Pons (tissue), 1 donor: Measurements from ENCODE around the gene IFI27.
"Not testable (repeated sequence)": the region's sequence is repeated elsewhere in the genome, so short reads cannot be mapped to it uniquely, and the experiment has no call there.

Source experiments
- DNase-seq: peaks from one replicate; pipeline ENCODE4 v3.0.0-alpha.2; 2016; ENCODE audit warnings: low spot score

IFI27 gene

DNA sequence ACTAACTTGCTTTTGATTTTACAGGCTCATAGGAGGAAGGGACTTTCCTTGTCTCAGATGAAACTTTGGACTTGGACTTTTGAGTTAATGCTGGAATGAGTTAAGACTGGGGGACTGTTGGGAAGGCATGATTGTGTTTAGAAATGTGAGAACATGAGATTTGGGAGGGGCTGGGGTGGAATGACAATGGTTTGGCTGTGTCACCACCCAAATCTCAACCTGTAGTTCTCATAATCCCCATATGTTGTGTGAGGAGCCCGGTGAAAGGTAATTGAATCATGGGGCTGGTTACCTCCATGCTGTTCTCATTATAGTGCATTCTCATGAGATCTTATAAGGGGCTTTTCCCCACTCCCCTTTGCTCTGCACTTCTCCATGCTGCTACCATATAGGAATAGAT, 45.6 kb downstream of the IFI27 start:
- not testable (repeated sequence) for DNase-seq

DNA sequence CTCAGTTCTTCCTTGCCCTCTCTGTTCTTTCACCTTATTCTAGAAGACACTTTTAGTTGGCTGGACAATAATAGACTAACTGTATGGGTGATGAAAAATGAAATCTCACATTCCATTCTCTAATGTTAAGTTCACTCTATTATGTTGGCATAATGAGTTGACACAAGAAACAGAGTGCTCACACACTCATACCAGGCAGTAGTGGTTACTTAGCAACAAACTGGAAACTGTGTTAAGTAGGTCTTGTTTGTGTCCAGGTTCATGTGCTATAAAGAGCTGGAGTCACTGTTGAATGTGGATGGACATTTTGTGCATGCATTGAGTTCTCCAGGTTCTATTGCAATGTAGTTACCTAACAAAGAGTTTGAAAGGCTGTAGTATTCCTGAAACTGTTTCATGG, 46.7 kb downstream of the IFI27 start:
- no peak for DNase-seq

DNA sequence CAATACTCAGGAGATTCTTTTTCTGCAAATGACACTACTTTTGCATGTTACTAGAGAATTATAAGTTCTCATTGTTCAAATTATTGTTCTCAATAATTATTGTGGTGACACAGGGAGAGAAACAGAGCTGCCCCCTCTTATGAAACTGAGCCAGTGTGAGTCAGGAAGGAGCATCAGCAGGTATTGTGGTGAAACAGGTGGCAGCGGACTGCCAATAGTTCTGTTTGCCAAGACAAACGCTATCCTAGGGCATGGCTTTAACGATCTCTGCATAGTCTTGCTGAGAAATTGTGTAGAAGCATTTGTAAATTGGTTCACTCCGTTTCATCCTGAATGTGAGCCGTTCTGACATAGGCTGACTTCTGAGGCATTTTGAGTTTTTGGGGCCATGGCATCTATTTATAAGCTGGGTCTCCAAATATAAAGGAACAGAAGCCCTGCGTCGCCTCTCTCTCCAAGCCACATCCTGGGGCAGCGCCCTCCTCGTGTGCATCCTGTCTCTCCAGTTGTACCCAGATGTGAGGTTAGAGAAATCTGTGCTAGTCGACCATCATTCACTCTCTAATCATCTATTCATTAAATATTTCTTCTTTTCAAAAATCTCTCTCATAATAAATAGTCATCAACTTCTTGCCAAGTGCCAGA, 47.8 kb downstream of the IFI27 start:
- DNase-seq = no peak

DNA sequence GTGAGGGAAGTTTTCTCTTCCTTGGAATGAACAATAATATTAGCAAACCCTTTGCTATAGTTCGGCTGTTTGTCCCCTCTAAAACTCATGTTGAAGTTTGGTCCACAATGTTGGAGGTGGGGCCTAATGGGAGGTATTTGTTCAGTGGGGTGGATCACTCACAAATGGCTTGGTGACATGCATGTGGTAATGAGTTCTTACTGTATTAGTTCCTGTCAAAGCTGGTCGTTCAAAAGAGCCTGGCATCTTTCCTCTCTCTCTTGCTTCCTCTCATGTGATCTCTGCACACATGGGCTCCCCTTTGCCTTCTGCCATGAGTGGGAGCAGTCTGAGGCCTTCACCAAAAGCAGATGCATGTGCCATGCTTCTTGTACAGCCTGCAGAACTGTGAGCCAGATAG, 50.5 kb downstream of the IFI27 start:
- DNase-seq = no peak

DNA sequence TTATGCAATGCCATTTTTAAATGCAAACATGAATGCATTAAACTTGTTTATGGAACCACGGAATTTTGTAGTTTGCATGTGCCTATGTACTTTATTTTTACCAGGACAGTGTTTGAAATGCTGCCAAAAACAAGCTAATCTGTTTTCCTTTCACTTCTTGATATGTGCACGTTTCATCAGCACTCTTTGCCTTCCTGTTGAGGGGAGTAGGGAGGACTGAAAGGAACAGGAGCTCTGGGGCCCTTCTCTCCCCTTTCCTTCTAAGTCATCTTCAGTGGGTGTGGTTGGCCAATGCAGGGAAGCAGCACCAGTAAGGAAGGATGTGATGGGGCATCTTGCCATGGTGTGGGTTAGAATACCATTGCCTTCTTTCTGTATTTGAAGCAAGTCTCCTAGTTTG, 51.4 kb downstream of the IFI27 start:
- no peak for DNase-seq

DNA sequence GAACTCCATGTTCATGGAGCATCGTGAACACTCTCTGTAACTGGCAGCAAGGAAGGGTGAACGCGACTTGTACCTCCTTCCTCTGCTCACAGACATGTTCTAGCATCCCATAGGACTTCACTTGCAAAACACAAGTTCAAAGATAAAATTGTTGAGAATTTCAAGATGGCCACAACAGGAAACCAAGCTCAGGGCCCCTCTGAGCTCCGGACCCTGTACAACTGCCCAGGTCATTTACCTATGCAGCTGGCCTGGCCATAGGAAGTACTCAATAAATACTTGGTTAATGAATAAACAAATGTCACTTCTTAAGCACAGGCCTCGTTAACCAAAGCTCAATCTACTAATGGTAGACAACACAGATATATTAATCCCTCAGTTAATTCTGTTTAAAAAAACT, 51.9 kb downstream of the IFI27 start:
- no peak for DNase-seq

DNA sequence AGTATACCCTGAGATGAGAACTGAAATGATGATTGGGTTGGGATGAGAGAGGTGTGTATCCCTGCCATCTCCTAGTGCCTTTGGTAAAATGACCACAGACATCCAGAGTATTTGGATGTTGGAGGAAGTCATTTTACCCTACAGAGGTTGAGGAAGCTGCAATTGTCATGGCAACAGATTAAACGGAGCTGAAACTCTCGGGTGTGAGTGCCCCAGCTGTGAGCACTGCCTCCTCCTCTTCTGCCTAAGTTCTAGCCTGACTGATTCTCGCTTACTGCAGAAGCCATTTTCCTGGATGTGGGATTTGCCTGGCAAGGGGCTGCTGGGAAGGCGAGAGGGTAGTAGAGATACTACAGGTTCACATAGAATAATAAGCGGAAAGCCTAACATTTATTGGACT, 53.3 kb downstream of the IFI27 start:
- no peak for DNase-seq

DNA sequence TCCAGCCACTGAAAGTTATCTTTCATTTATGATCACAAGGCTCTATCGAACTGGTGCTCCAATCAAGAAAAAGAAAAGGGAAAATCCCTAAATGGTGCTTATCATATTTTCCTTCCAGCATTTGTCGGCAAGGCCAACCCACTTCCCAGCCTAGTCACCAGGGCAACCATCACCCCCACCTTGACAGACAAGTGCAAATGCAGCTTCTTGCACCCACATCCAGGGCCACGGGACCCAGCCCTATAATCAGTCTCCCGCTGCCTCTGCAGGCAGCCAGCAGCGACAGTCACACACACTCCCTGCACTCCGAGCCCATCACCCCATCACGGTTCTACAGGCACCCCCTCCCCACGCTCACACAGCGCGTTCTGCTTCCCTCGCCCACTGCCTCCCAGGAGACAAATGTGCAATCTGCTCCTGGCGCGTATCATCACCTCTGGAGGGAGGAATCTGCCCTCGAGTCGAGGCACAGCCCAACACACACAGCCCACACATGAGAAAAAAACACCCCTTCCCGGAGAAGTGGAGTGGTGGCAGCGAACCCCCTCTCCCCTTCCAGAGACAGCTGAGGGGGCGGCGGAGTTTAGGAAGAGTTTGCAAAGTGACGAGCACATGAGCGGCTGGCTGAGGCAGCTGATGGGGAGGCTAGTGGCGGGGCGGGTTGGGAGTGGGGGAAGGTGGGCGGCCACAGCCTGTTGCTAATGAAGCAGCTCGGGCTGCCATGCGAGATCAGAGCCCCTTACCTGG, 54.3 kb downstream of the IFI27 start:
- DNase-seq = no peak

DNA sequence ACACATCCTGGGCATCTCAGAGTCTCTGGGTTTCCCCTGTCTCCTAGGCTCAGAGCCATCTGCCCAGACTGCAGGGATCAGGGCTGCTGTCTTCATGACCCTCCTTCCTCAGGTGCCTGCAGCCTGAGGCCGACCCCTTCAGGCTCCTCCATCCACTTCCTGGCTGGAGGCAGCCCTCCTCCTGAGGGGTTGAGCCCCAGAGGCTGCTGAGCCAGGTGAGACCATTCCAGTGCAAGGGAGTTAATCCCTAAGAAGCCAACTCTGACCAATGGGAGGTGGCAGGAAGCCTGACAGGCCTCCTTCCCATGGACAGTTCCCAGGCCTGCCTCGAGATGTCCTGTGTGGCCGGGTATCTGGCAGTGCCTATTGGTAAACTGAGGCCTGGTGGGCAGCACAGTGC, 55.2 kb downstream of the IFI27 start:
- DNase-seq = no peak
